Stimulated activated CD4-positive, alpha-beta T cell treated with anti-CD3 and anti-CD28 coated beads, Interleukin-4, amount 100 ng/mL, for 24 hours (primary cell): Measurements from ENCODE around the gene GCC1.

Source experiments
- DNase-seq: peaks from one replicate; pipeline ENCODE4 v3.0.0-alpha.2; 2020

Gene GCC1

DNA sequence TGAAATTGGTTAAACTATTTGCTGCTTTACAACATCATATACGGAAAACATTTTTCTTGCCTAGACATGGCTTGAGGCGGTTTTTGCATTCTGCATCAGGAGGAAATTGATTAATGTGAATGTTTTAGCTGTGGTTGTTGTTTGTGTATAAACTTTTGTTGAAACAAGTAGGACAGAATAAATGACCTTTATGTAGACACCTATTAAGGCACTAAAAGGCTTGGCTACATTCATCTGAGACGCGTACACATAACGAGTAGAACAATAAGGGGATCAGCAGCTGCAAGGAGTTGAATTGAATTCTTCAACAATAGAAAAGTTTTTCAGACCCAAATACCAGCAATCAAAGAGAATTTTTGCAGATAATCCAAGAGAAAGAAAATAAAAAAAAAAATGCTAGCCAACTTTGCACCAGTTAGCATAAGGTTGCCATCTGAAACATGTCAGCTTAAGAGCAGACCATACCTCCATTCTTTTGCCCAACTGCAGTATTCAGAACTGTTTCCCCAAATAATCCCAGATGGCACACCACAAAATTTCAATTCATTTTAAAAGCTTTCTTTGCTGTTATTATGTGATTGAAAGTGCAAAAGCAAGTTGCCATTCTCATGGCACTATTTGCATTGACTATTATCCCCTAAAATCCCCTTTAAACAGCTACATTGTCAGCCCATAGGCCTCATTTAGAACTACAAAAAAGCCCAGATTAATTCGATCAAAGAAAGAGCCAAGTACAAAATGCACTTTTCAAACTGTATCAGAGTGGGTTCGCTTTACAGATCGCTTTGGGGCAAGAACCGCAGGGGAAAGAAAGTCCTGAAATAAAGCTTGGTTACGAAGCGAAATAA is 49.6 kb downstream of the GCC1 start:
- DNase-seq = no peak

DNA sequence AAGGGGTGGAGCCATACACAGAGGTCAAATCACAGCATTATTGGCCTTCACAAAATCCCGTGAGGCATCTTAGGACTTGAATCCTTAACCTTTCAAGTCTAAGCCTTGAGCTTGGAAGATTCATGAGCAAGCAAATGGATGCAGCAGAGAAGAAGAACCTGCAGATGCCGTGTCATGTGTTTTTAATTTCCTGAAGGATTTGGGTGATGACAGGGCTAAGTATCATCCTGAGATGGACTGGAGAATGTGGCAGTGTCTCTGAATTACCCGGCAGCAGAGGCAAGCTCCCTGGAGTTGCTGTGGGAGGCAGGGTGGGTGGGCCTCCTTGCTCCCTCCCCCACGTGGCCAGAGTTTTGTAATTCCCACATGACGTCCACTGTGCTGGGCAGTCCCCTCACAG is 50.8 kb downstream of the GCC1 start:
- no peak for DNase-seq

DNA sequence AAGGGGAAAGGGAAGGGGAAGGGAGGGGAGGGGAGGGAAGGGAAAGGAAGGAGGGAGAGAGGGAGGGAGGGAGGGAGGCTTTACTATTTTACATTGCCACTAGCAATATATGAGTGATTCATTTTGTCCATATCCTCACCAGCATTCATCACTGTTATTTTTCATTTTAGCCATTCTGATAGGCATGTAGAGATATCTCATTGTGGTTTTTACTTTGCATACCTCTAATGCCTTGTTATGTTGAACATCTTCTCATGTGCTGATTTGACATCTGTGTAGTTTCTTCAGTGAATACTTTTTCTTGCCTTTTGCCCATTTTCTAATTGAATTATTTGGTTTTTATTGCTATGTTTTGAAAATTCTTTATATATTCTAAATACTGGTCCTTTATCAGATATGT is 52.7 kb downstream of the GCC1 start:
- no peak for DNase-seq

DNA sequence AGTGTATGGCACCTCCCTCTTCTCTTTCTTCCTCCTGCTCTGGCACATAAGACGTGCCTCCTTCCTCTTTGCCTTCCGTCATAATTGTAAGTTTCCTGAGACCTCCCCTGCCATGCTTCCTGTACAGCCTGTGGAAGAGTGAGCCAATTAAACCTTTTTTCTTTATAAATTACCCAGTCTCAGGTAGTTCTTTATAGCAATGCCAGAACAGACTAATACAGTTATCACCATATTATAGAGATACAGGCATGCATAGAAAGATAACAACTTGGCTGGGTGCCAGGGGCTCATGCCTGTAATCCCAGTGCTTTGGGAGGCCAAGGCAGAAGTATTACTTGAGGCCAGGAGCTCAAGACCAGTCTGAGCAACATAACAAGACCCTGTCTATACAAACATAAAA is 53.2 kb downstream of the GCC1 start:
- DNase-seq = no peak
